GM23248 (cell line): ENCODE measurements around the gene ADGRF4. TPM values are rescaled to one million over a fixed set of nuclear protein-coding genes. Genes with fewer than 3 reads are reported as not detected.

Experiments
- DNase-seq: peaks from one replicate; pipeline ENCODE4 v3.0.0-alpha.2; 2015
- H2AFZ ChIP-seq: fragments of 200-600 bp; sonication (generic); 2 replicates; pipeline ENCODE4 v1.6.1; 2016; ENCODE audit warnings: antibody characterized with exemption
- H3F3A ChIP-seq: fragments of 200-600 bp; sonication (generic); 2 replicates; pipeline ENCODE4 v1.6.1; 2016; ENCODE audit warnings: mild to moderate bottlenecking, antibody characterized with exemption, mixed run types; ENCODE audit not compliant: insufficient read depth
- H3K27ac ChIP-seq: fragments of 200-600 bp; sonication (generic); 2 replicates; pipeline ENCODE4 v1.5.1; 2016; ENCODE audit warnings: mild to moderate bottlenecking
- H3K27me3 ChIP-seq: fragments of 200-600 bp; sonication (generic); replicated peaks from 2 replicates; pipeline ENCODE4 v1.6.1; 2016; ENCODE audit warnings: mild to moderate bottlenecking; ENCODE audit not compliant: insufficient read depth
- H3K36me3 ChIP-seq: fragments of 200-600 bp; sonication (generic); 2 replicates; pipeline ENCODE4 v1.6.1; 2016; ENCODE audit warnings: low read depth, mild to moderate bottlenecking
- H3K4me1 ChIP-seq: fragments of 200-600 bp; sonication (generic); 2 replicates; pipeline ENCODE4 v1.6.1; 2016; ENCODE audit warnings: mild to moderate bottlenecking; ENCODE audit not compliant: insufficient read depth
- H3K4me2 ChIP-seq: fragments of 200-600 bp; sonication (generic); one replicate; pipeline ENCODE4 v1.6.1; 2016; ENCODE audit warnings: mild to moderate bottlenecking; ENCODE audit not compliant: unreplicated experiment
- H3K4me3 ChIP-seq: fragments of 200-600 bp; sonication (generic); 2 replicates; pipeline ENCODE4 v1.5.1; 2016; ENCODE audit warnings: mild to moderate bottlenecking
- H3K79me2 ChIP-seq: fragments of 200-600 bp; sonication (generic); 2 replicates; pipeline ENCODE4 v1.6.1; 2016; ENCODE audit warnings: mild to moderate bottlenecking; ENCODE audit not compliant: insufficient read depth
- H3K9ac ChIP-seq: fragments of 200-600 bp; sonication (generic); 2 replicates; pipeline ENCODE4 v1.6.1; 2016; ENCODE audit warnings: mild to moderate bottlenecking
- H3K9me2 ChIP-seq: fragments of 200-600 bp; sonication (generic); 2 replicates; pipeline ENCODE4 v1.6.1; 2016; ENCODE audit warnings: mixed run types, mild to moderate bottlenecking, moderate library complexity; ENCODE audit not compliant: insufficient read depth
- H3K9me3 ChIP-seq: fragments of 200-600 bp; sonication (generic); one replicate; pipeline ENCODE4 v1.6.1; 2017; ENCODE audit warnings: low read depth
- H4K20me1 ChIP-seq: fragments of 200-600 bp; sonication (generic); 2 replicates; pipeline ENCODE4 v1.6.0; 2016; ENCODE audit not compliant: insufficient read depth
- EZH2 ChIP-seq: fragments of 200-600 bp; sonication (generic); IDR thresholded peaks from 2 replicates; pipeline ENCODE4 v1.6.1; 2018; ENCODE audit warnings: antibody characterized with exemption, mild to moderate bottlenecking; ENCODE audit not compliant: insufficient read depth, poor library complexity, severe bottlenecking
- EZH2phosphoT487 ChIP-seq: fragments of 200-600 bp; sonication (generic); IDR thresholded peaks from 2 replicates; pipeline ENCODE4 v1.6.1; 2018; ENCODE audit warnings: antibody characterized with exemption, moderate library complexity, mild to moderate bottlenecking, low read depth; ENCODE audit not compliant: insufficient read depth
- WGBS, 2 experiments: methylation state at CpG; one replicate each; pipeline ENCODE4 v1.1.6; 2015 to 2017; ENCODE audit warnings: low lambda C conversion rate in 2 of 2, low coverage in 1 of 2; ENCODE audit errors: missing lambda C conversion rate in 2 of 2; 5-methylcytosine and 5-hydroxymethylcytosine counted together
- in situ Hi-C: fragments of 300-500 bp; cut with MboI; formaldehyde crosslinking; loops from 2 replicates; pipeline ENCODE4 v1.15.0; 2020
- polyA plus RNA-seq: library from polyadenylated mRNA; unstranded; fragments of >200 nt; fragmentation: Nextera tagmentation; extraction: Ambion mirVana; gene quantifications from 2 replicates; pipeline ENCODE4 v1.2.1, GENCODE V29; 2016
- total RNA-seq: library from RNA; depleted of rRNA; stranded (reverse); fragments of >200 nt; shearing (Covaris generic); gene quantifications from 2 replicates; pipeline ENCODE4 v1.2.3, GENCODE V29; 2014

Gene ADGRF4
- total and polyA plus RNA-seq, 2 experiments from 2014 or later = 0.11 TPM; not detected in 1

GRCh38 chr6:47714802-47715201 is 16.4 kb downstream of the ADGRF4 start:
- Histone ChIP-seq H3K9me3 (no peaks in the 10 kb centered on the region), H3K79me2 (no peaks in the 10 kb centered on the region), H3K4me1 (no peaks in the 10 kb centered on the region), H3K4me2 (no peak overlapping the region), H3K36me3 (no peaks in the 10 kb centered on the region), H3K27me3 (no peaks in the 10 kb centered on the region), H3F3A (no peaks in the 10 kb centered on the region), H2AFZ (no peak overlapping the region), H3K27ac (no peak overlapping the region), H3K9ac (no peak overlapping the region), H4K20me1 (no peaks in the 10 kb centered on the region), H3K9me2 (no peaks in the 10 kb centered on the region), H3K4me3 (no peak overlapping the region)
- 36 to 42% methylated on average over 4 of the region's 4 CpGs for WGBS, 2 experiments
- no peak for DNase-seq
- in situ Hi-C loops = no loop called here
- TF ChIP-seq EZH2phosphoT487 (no peak), EZH2 (no peak)

GRCh38 chr6:47715782-47716181 is 17.4 kb downstream of the ADGRF4 start:
- no peaks in the 10 kb centered on the region for H3F3A ChIP-seq
- in situ Hi-C loops = no loop called here
- no peaks in the 10 kb centered on the region for H3K79me2 ChIP-seq
- no peak overlapping the region for H3K4me3 ChIP-seq
- no peak overlapping the region for H3K9ac ChIP-seq
- no peaks in the 10 kb centered on the region for H3K4me1 ChIP-seq
- H3K9me3 ChIP-seq = no peaks in the 10 kb centered on the region
- H3K36me3 ChIP-seq = no peaks in the 10 kb centered on the region
- no peak overlapping the region for H2AFZ ChIP-seq
- no peak for DNase-seq
- no peak for TF ChIP-seq EZH2
- no peak for TF ChIP-seq EZH2phosphoT487
- H3K27ac ChIP-seq = no peak overlapping the region
- no peaks in the 10 kb centered on the region for H3K9me2 ChIP-seq
- no peaks in the 10 kb centered on the region for H4K20me1 ChIP-seq
- no peak overlapping the region for H3K4me2 ChIP-seq
- H3K27me3 ChIP-seq = no peaks in the 10 kb centered on the region

- Histone ChIP-seq H3K4me1 (no peaks in the 10 kb centered on the region), H3K36me3 (no peaks in the 10 kb centered on the region), H3K9ac (no peak overlapping the region), H3K9me3 (no peaks in the 10 kb centered on the region), H3K27ac (no peak overlapping the region), H2AFZ (no peak overlapping the region), H4K20me1 (no peaks in the 10 kb centered on the region), H3K79me2 (no peaks in the 10 kb centered on the region), H3K27me3 (0 out of 2 replicates have a peak, but pooled peaks cover under 1% of the 10 kb centered on the region), H3K4me2 (no peak overlapping the region), H3K9me2 (no peaks in the 10 kb centered on the region), H3F3A (no peaks in the 10 kb centered on the region), H3K4me3 (no peak overlapping the region)
- WGBS, 2 experiments = 4 to 10% methylated on average over 2 of the region's 2 CpGs
- in situ Hi-C loops = no loop called here
- no peak for TF ChIP-seq EZH2
- TF ChIP-seq EZH2phosphoT487 = no peak
- no peak for DNase-seq
Measured at GRCh38 chr6:47716207-47716606, 17.8 kb downstream of the ADGRF4 start.

- Histone ChIP-seq H3K79me2 (no peaks in the 10 kb centered on the region), H3K4me3 (no peak overlapping the region), H3K9me3 (no peaks in the 10 kb centered on the region), H3K9me2 (no peaks in the 10 kb centered on the region), H3K27ac (no peak overlapping the region), H2AFZ (no peak overlapping the region), H4K20me1 (no peaks in the 10 kb centered on the region), H3K36me3 (no peaks in the 10 kb centered on the region), H3F3A (no peaks in the 10 kb centered on the region), H3K27me3 (peaks cover 10% of the 10 kb centered on the region; the same call in 1 of the 2 replicates), H3K4me1 (no peaks in the 10 kb centered on the region), H3K4me2 (no peak overlapping the region), H3K9ac (no peak overlapping the region)
- no peak for DNase-seq
- TF ChIP-seq EZH2 (no peak), EZH2phosphoT487 (no peak)
- in situ Hi-C loops = no loop called here
- WGBS, 2 experiments = 0 to 4% methylated on average over 1 of the region's 1 CpG
Measured at GRCh38 chr6:47718571-47718970, 20.2 kb downstream of the ADGRF4 start.

- no peaks in the 10 kb centered on the region for H3K79me2 ChIP-seq
- DNase-seq = no peak
- H3K4me3 ChIP-seq = no peak overlapping the region
- no peak overlapping the region for H3K27ac ChIP-seq
- no peak overlapping the region for H3K9ac ChIP-seq
- H3F3A ChIP-seq = no peaks in the 10 kb centered on the region
- H4K20me1 ChIP-seq = no peaks in the 10 kb centered on the region
- WGBS, 2 experiments = 30 to 40% methylated on average over 4 of the region's 4 CpGs
- no peaks in the 10 kb centered on the region for H3K4me1 ChIP-seq
- H3K9me2 ChIP-seq = no peaks in the 10 kb centered on the region
- no peak overlapping the region for H3K4me2 ChIP-seq
- no peak overlapping the region for H2AFZ ChIP-seq
- TF ChIP-seq EZH2phosphoT487 = no peak
- no peak for TF ChIP-seq EZH2
- H3K27me3 ChIP-seq = peaks cover 10% of the 10 kb centered on the region; the same call in 1 of the 2 replicates
- H3K9me3 ChIP-seq = no peaks in the 10 kb centered on the region
- in situ Hi-C loops = no loop called here
- H3K36me3 ChIP-seq = no peaks in the 10 kb centered on the region
Measured at GRCh38 chr6:47721189-47721588, 22.8 kb downstream of the ADGRF4 start.
